ENCODE data around the gene PPP3CA. TPM values are rescaled to one million over a fixed set of nuclear protein-coding genes. Genes with fewer than 3 reads are reported as not detected.

Gene PPP3CA
- total and polyA plus RNA-seq, 2 of the 8 experiments (the other 6 are each of a cell fraction or from before 2014, with no cell fraction given) = 7.9 to 35.0 TPM

DNA sequence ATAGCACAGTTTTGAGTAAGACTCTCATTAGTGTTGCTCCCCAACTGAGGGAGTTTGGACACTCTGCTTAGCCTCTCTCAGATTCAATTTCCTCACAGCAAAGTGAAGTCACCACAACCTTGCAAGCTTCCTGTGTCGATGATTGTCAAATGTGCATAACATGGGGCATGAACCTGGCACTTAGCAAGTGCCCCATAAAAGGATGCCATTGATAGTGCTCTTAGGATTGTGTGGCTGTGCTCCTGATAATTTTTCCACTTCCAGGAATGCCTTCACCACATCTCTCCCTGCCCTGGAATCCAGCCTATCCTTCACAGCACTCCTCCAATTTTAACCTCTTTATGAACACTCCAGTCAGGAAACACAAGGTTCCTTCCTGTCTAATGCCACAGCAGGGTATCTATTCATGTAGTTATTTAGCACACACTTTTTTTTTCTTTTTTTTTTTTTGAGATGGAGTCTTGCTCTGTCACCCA, 309.4 kb downstream of the PPP3CA start:
- Histone ChIP-seq H3K9me3 (ENCODE audit: insufficient read depth in 2 of 2, low read depth in 1 of 2, low read length in 1 of 2) (no peaks in the 10 kb centered on the region), H3K4ac (replicated peaks; ENCODE audit: insufficient read length, low read depth, low read length) (no peak overlapping the region), H3K4me2 (ENCODE audit: insufficient read depth in 1 of 2, low read depth in 2 of 2, low read length in 2 of 2) (no peak overlapping the region), H4K91ac (replicated peaks; ENCODE audit: insufficient read length, low read length) (no peak overlapping the region), H3K18ac (ENCODE audit: extremely low read depth, low read length) (no peak overlapping the region), H2BK5ac (ENCODE audit: low read depth, low read length) (no peak overlapping the region), H3K4me3 (ENCODE audit: extremely low read depth in 1 of 4, insufficient read depth in 2 of 4, low read depth in 3 of 4, low read length in 4 of 4) (no peak overlapping the region), H2BK120ac (replicated peaks; ENCODE audit: low read depth, low read length) (no peak overlapping the region), H3K23me2 (ENCODE audit: low read depth, low read length) (no peaks in the 10 kb centered on the region), H2AK5ac (ENCODE audit: low read depth, low read length) (no peak overlapping the region), H4K8ac (ENCODE audit: extremely low read depth, insufficient read depth, low read length) (no peak overlapping the region), H2AFZ (ENCODE audit: low read length) (no peak overlapping the region), H3K79me1 (ENCODE audit: low read depth, low read length) (no peaks in the 10 kb centered on the region), H3K36me3 (ENCODE audit: control insufficient read depth in 2 of 4, insufficient read depth in 4 of 4, low read length in 3 of 4) (peaks cover 0 to 4% (median 0%) of the 10 kb centered on the region in 4 experiments; a peak in 3 of 8 replicates), H2BK20ac (ENCODE audit: low read length) (no peak overlapping the region), H3K79me2 (ENCODE audit: control insufficient read depth in 1 of 2, insufficient read depth in 2 of 2, low read length in 2 of 2) (no peaks in the 10 kb centered on the region), H3K27ac (ENCODE audit: low read depth, low read length) (no peak overlapping the region), H3K23ac (ENCODE audit: insufficient read length) (no peak overlapping the region), H3K56ac (replicated peaks; ENCODE audit: insufficient read length, low read depth, low read length) (no peak overlapping the region), H4K5ac (ENCODE audit: insufficient read length, low read depth, low read length) (no peak overlapping the region), H2BK15ac (ENCODE audit: low read length) (no peak overlapping the region), H4K20me1 (replicated peaks in 1 of 2; ENCODE audit: control insufficient read depth in 1 of 2, insufficient read depth in 2 of 2, low read length in 2 of 2) (no peaks in the 10 kb centered on the region), H3K14ac (ENCODE audit: insufficient read length) (no peak overlapping the region), H2BK12ac (ENCODE audit: low read depth, low read length) (no peak overlapping the region), H3K9ac (replicated peaks in 1 of 4; ENCODE audit: extremely low read depth in 1 of 4, low read depth in 3 of 4, low read length in 3 of 4) (no peak overlapping the region), H3K4me1 (replicated peaks in 1 of 4; ENCODE audit: control insufficient read depth in 3 of 4, insufficient read depth in 4 of 4, low read length in 3 of 4) (peaks cover 0 to 4% (median 1%) of the 10 kb centered on the region in 4 experiments; a peak in 2 of 7 replicates), H3K27me3 (replicated peaks in 1 of 4; ENCODE audit: control insufficient read depth in 3 of 4, extremely low read depth in 1 of 4, insufficient read depth in 3 of 4, low read length in 3 of 4) (no peaks in the 10 kb centered on the region; a peak in 1 of 7 replicates)
- 84% methylated on average over 1 of the region's 1 CpG; no CpG with 5 or more reads in 1 of the 2 experiments for WGBS, 2 experiments (ENCODE audit: extremely low coverage in 1 of 2, insufficient coverage in 1 of 2, insufficient read length in 1 of 2, insufficient replicate concordance in 2 of 2, low coverage in 1 of 2, low lambda C conversion rate in 2 of 2, missing lambda C conversion rate in 1 of 2)
- ChIA-PET POLR2A (ENCODE audit: partially characterized antibody) (no interaction called here), CTCF (ENCODE audit: partially characterized antibody) (interaction anchor here (1.4 kb wide), 1 partner anchor 10 kb away, joined by 4 read pairs; no protein-coding TSS in a partner anchor)
- no peak for DNase-seq (ENCODE audit: low read depth in 1 of 2, low spot score in 2 of 2)
- no peak for FAIRE-seq
- no peak for TF ChIP-seq CBX5 (IDR thresholded peaks at IDR 0.05; ENCODE audit: low read depth, low read length)
- no peak for TF ChIP-seq BACH1 (IDR thresholded peaks at IDR 0.05; ENCODE audit: low read length)
- TF ChIP-seq MAFK (IDR thresholded peaks at IDR 0.05; ENCODE audit: low read depth, low read length) = no peak
- no peak for TF ChIP-seq RXRA (IDR thresholded peaks at IDR 0.05; ENCODE audit: insufficient read depth, low read depth, low read length)
- no peak for TF ChIP-seq ATF3 (IDR thresholded peaks at IDR 0.05; ENCODE audit: insufficient read depth, low read depth, low read length)
- no peak for TF ChIP-seq EGR1 (IDR thresholded peaks at IDR 0.05; ENCODE audit: borderline replicate concordance, low read depth, low read length)
- TF ChIP-seq GTF2F1 (IDR thresholded peaks at IDR 0.05; ENCODE audit: borderline replicate concordance, low read depth, low read length) = no peak
- no peak for TF ChIP-seq KDM4A (IDR thresholded peaks at IDR 0.05; ENCODE audit: low read depth, low read length, severe bottlenecking)
- no peak for TF ChIP-seq PHF8 (conservative IDR thresholded peaks at IDR 0.05; ENCODE audit: low read depth, low read length)
- no peak for TF ChIP-seq SP2 (IDR thresholded peaks at IDR 0.05; ENCODE audit: low read length)
- no peak for TF ChIP-seq NRF1 (IDR thresholded peaks at IDR 0.05; ENCODE audit: low read depth, low read length)
- no peak for TF ChIP-seq MAX (IDR thresholded peaks at IDR 0.05)
- no peak for TF ChIP-seq FOSL1 (IDR thresholded peaks at IDR 0.05; ENCODE audit: insufficient read depth, low read depth, low read length)
- no peak for TF ChIP-seq CHD1 (IDR thresholded peaks at IDR 0.05; ENCODE audit: low read depth, low read length)

Data from H1 (cell line).